DOHH2 (cell line): ENCODE measurements around the gene HAPSTR1.

Experiments used
- EZH2phosphoT487 ChIP-seq: fragments of 200-600 bp; sonication (generic); IDR thresholded peaks from 2 replicates; pipeline ENCODE4 v1.6.1; 2017; ENCODE audit warnings: borderline replicate concordance, mild to moderate bottlenecking, antibody characterized with exemption, low read length, moderate library complexity, mixed read lengths
- TF ChIP-seq, protein P1 (sequence below): fragments of 200-600 bp; sonication (generic); IDR thresholded peaks from one replicate; pipeline ENCODE4 v1.5.1; 2014; ENCODE audit warnings: antibody characterized with exemption, mild to moderate bottlenecking, low read depth, low read length; ENCODE audit not compliant: poor library complexity, severe bottlenecking

DNA sequence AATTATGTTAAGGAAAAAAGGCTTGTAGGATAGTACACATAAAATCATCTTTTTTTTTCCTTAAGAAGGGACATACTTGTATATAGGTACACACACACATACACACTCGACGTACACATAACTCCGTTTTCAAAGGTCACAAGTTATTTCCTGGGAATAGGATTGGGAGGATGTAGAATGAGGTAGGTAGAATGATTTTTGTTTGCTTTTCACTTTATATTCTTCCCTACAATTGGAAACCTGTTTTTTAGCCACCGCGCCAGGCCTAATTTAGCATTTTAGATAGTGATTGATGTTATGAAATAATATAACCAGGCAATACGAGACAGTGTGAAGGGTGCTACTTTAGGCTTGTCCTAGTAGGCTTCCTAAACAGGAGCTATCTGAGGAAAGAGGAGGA is 1.8 kb upstream of the HAPSTR1 start:
- TF ChIP-seq, protein P1, sequence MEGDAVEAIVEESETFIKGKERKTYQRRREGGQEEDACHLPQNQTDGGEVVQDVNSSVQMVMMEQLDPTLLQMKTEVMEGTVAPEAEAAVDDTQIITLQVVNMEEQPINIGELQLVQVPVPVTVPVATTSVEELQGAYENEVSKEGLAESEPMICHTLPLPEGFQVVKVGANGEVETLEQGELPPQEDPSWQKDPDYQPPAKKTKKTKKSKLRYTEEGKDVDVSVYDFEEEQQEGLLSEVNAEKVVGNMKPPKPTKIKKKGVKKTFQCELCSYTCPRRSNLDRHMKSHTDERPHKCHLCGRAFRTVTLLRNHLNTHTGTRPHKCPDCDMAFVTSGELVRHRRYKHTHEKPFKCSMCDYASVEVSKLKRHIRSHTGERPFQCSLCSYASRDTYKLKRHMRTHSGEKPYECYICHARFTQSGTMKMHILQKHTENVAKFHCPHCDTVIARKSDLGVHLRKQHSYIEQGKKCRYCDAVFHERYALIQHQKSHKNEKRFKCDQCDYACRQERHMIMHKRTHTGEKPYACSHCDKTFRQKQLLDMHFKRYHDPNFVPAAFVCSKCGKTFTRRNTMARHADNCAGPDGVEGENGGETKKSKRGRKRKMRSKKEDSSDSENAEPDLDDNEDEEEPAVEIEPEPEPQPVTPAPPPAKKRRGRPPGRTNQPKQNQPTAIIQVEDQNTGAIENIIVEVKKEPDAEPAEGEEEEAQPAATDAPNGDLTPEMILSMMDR: no peak
- no peak for TF ChIP-seq EZH2phosphoT487
